GM12865 (cell line): ENCODE measurements around the gene INPP5A.

Source experiments
- DNase-seq: peaks from one replicate; pipeline ENCODE4 v3.0.0; 2010; ENCODE audit warnings: low read depth
- H3K4me3 ChIP-seq: 2 replicates; pipeline ENCODE4 v1.5.1; 2011; ENCODE audit warnings: mild to moderate bottlenecking, low read depth, low read length, control low read depth
- TF ChIP-seq, protein P1 (sequence below): IDR thresholded peaks from 2 replicates; pipeline ENCODE4 v1.5.1; 2011; ENCODE audit warnings: low read length, control low read depth, low read depth, inconsistent platforms; ENCODE audit not compliant: insufficient read depth; ENCODE audit errors: missing control alignments

INPP5A gene

DNA sequence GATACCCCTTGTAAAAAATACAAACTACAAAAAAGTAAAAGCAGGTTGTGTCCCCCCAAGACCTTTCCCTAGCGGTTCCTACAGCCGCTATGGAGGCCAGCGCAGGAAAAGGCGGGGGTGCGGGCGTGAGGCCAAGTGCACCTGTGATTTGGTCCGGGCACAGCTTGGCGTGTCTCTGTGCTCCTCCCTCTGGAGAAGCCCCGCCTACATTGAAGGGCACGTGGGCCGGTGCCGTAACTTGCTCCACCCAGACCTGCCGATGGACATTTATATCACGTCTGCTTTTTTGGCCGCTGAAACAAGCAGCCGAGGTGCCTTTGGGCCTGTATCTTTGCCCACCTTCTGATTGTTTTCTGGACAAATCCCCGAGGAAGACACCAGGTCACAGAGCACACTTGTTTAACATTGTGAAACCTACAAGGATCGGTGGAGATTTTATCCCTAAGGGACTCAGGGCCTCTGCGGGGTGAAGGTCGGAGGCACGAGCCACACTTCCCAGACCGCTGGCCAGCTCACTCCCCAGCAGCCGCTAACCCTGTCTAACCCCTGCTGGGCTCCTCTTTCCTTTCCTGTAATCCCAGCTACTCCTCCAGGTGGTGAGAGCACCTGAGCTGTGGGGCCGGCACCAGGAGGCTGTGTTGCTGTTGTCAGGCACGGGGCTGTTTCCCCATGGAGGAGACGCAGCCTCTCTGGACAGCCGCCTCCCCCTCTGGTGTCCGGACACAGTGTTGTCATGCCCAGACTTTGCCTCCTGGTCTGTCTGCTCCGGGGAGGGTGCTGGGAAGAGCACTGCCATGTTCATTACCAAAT, 18.8 kb upstream of the INPP5A start:
- TF ChIP-seq, protein P1, sequence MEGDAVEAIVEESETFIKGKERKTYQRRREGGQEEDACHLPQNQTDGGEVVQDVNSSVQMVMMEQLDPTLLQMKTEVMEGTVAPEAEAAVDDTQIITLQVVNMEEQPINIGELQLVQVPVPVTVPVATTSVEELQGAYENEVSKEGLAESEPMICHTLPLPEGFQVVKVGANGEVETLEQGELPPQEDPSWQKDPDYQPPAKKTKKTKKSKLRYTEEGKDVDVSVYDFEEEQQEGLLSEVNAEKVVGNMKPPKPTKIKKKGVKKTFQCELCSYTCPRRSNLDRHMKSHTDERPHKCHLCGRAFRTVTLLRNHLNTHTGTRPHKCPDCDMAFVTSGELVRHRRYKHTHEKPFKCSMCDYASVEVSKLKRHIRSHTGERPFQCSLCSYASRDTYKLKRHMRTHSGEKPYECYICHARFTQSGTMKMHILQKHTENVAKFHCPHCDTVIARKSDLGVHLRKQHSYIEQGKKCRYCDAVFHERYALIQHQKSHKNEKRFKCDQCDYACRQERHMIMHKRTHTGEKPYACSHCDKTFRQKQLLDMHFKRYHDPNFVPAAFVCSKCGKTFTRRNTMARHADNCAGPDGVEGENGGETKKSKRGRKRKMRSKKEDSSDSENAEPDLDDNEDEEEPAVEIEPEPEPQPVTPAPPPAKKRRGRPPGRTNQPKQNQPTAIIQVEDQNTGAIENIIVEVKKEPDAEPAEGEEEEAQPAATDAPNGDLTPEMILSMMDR: no peak
- no peak for DNase-seq
- H3K4me3 ChIP-seq: no peak overlapping the region

DNA sequence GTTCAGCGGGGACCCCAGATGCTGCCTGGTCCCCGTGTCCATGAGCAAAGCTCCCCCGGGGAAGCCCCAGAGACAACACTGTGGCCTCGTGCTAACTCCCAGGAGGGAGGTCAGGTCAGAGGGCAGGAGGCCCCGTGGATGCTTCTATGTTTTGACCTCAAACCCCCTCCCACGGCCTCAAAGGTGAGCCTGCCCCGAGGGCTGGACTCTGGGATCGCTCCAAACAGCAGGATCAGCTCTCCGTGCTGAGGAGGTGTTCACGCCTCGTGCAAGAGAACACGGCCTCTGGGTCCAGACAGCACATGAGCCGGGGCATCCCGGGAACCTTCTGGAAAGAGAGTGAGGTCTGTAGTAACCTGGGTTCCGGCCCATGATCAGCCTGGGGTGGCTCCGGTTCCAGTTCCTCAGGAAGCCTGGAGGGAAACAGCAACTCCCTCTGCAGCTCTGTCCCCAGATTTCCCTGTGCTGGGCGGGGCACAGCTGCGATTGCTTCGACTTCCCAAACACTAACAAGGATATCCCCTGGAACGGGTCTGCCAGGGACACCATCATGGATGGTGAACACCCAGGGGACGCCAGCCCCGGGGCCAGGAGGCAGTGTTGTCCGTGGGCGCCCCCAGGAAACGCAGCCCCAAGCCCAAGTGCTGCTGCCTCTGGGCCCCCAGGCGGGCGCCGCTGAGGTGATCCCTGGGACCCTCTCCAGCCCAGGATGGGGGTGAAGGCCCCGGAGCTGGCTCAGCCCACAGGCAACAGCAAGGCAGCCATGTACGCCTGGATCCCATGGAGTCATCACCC, 18.0 kb upstream of the INPP5A start:
- DNase-seq: no peak
- H3K4me3 ChIP-seq: no peak overlapping the region
- TF ChIP-seq, protein P1: no peak

DNA sequence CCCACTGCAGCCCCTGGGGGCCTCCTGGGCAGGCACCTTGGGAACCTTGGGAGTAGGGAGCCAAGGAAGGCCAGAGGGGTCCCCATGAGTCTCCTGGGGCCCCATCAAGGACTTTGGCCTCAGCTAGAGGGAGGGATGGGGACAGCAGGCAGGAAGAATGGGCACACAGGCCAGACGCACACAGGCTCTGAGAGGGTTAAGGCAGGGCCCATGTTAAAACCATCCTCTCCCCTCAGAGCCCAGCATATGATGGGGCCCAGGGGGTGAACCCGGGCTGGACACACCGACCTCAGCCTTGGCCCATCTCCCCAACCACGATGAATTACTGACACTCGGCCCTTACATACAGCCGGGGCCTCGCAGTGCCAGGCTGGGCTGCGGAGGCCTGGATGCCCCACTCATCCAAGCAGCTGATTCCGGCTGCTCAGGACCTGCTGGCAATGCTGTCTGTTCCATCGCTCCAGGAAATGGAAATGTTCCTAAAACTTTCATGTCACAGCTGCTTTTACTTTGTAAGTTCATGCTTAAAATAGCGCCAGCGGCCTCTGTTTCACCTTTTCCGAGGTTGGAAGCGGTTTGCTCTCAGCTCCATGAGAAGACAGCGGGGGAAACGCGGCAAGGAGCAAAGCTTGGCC, 17.3 kb upstream of the INPP5A start:
- DNase-seq: no peak
- no peak overlapping the region for H3K4me3 ChIP-seq
- TF ChIP-seq, protein P1: no peak

DNA sequence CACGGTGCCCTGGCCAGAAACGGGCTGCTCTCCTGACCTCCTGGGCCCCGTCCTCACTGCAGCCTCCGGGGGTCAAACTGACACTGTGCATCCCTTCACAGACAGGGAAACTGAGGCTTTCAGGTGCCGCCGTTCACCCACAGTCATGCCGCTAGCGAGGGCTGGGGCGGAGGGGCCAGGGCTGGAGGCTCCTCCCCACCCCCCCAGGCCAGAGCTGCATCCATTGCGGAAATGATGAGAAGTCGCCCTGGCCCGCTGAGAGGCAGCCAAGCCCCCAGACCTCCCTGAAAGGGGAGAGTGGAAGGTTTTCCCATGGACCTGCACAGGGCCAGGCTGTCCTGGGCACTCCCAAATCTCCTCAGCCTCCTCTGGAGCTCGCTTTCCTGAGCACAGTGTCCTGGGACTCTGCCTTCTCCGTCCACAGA, 16.5 kb upstream of the INPP5A start:
- DNase-seq: no peak
- TF ChIP-seq, protein P1: no peak
- no peak overlapping the region for H3K4me3 ChIP-seq

DNA sequence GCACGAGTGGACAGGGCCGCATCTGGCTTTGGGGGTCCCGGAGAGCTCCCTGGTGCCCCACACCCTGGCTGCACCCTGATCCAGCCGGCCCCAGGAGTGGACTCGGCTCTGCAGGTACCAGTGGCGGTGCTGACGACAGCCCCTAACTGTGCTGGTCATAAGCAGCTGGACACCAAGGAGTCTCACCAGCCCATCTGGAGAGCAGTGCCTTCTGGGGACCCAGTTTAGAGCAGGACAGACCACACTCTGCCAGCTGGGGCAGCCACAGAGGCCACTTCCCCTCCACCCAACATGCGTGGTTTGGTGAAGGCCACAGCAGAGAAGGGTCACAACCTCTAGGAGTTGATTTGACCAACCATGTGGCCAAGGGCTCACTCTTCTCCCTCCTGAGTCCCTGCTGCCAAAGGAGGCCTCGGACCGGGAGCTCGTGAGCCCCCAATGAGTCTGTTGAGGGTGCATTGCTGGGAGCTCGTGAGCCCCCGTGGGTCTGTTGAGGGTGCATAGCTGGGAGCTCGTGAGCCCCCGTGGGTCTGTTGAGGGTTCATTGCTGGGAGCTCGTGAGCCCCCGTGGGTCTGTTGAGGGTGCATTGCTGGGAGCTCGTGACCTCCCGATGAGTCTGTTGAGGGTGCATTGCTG, 16.0 kb upstream of the INPP5A start:
- DNase-seq: no peak
- no peak overlapping the region for H3K4me3 ChIP-seq
- TF ChIP-seq, protein P1: no peak

DNA sequence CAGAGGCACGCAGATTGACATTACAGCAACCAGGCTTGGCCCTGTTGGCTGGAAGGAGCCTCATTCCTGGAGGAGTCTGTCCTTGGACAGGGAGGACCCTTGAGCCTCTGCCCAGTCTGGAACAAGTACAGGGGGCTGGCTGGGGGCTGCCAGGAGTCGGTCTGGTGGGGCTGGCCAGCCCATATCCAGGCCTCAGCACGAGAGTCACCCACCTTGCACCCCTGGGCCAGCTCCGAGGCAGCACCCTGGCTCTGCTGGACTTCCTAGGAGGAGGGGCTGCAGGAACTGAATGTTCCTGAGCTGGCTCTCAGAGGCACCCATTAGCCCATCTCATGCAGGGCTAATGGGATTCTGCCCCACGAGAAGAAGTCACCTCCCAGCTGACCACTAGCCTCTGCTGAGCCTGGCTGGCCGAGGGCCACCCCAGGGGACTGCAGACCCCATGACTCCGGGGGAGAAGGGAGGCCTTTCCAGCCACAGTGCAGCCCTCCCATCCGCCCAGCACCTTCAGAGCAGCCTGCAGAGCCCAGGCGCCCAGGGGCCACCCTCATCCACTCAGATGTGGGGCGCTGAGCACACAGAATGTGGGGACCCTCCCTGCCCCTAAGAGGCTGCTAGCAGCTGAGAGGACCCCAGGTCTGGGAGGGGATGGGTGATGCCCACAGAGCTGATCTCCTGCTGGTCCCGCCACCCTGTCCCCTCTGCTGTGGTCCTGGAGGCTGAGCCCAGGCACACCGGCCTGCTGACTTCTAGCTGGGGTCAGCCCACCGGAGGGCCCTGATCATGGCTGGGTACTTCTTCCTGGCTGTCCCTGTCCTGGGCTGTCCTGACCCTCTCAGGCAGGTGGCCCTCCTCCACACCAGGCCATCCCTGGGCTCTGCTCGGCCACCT, 14.8 kb upstream of the INPP5A start:
- no peak for DNase-seq

More for the DNA sequence above, 14.8 kb upstream of the INPP5A start:
- H3K4me3 ChIP-seq: no peak overlapping the region
- TF ChIP-seq, protein P1: no peak
